ENCODE data around the gene RTCB. TPM values are rescaled to one million over a fixed set of nuclear protein-coding genes. Genes with fewer than 3 reads are reported as not detected.

RTCB gene
- polyA plus RNA-seq, 1 donor from 2014 or later: 112 TPM

- no peaks in the 10 kb centered on the region for H3F3A ChIP-seq (ENCODE audit: insufficient read depth, low read length, poor library complexity, severe bottlenecking)
- H3K4me2 ChIP-seq (ENCODE audit: low read length): no peak overlapping the region
- TF ChIP-seq SMC3 (conservative IDR thresholded peaks at IDR 0.05; ENCODE audit: poor library complexity): no peak
- TF ChIP-seq EP300 (conservative IDR thresholded peaks at IDR 0.05; ENCODE audit: poor library complexity, severe bottlenecking): peak; percentile 97
- TF ChIP-seq TAF1 (IDR thresholded peaks at IDR 0.05; ENCODE audit: low read depth): no peak
- TF ChIP-seq POLR2AphosphoS5 (IDR thresholded peaks at IDR 0.05): peak; percentile 73
- H3K9me2 ChIP-seq (ENCODE audit: insufficient read depth, low read length): no peaks in the 10 kb centered on the region
- H2AFZ ChIP-seq (ENCODE audit: low read depth, low read length): no peak overlapping the region
- peak overlapping the region; percentile 72 for H3K27ac ChIP-seq (ENCODE audit: low read length)
- H3K4me3 ChIP-seq (ENCODE audit: low read length): peak overlapping the region; percentile 31
- H3K9ac ChIP-seq (ENCODE audit: low read length): peak overlapping the region; percentile 34
- no peaks in the 10 kb centered on the region for H3K79me2 ChIP-seq (replicated peaks; ENCODE audit: insufficient read depth, low read length)
- no peaks in the 10 kb centered on the region for H3K9me3 ChIP-seq (ENCODE audit: low read length)
- no peaks in the 10 kb centered on the region for H3K27me3 ChIP-seq (ENCODE audit: insufficient read depth, low read depth, low read length)
- no peaks in the 10 kb centered on the region for H4K20me1 ChIP-seq (ENCODE audit: insufficient read depth)
- no peaks in the 10 kb centered on the region for H3K36me3 ChIP-seq (ENCODE audit: insufficient read depth, low read length)
These were observed 36.2 kb downstream of the RTCB start for GRCh38 chr22:32375678-32376450.

GRCh38 chr22:32364210-32364609 is 47.8 kb downstream of the RTCB start:
- Histone ChIP-seq H3K4me3 (ENCODE audit: low read length) (no peak overlapping the region), H3K79me2 (replicated peaks; ENCODE audit: insufficient read depth, low read length) (no peaks in the 10 kb centered on the region), H3K36me3 (ENCODE audit: insufficient read depth, low read length) (no peaks in the 10 kb centered on the region), H3K4me2 (ENCODE audit: low read length) (no peak overlapping the region), H3K9ac (ENCODE audit: low read length) (no peak overlapping the region), H3K27ac (ENCODE audit: low read length) (no peak overlapping the region), H3K27me3 (ENCODE audit: insufficient read depth, low read depth, low read length) (no peaks in the 10 kb centered on the region), H3K9me3 (ENCODE audit: low read length) (no peaks in the 10 kb centered on the region), H4K20me1 (ENCODE audit: insufficient read depth) (no peaks in the 10 kb centered on the region), H3F3A (ENCODE audit: insufficient read depth, low read length, poor library complexity, severe bottlenecking) (no peaks in the 10 kb centered on the region), H2AFZ (ENCODE audit: low read depth, low read length) (no peak overlapping the region), H3K9me2 (ENCODE audit: insufficient read depth, low read length) (no peaks in the 10 kb centered on the region)
- TF ChIP-seq REST (IDR thresholded peaks at IDR 0.05; ENCODE audit: borderline replicate concordance) (no peak), POLR2AphosphoS5 (IDR thresholded peaks at IDR 0.05) (no peak), TAF1 (IDR thresholded peaks at IDR 0.05; ENCODE audit: low read depth) (no peak), EZH2 (IDR thresholded peaks at IDR 0.05; ENCODE audit: borderline replicate concordance, insufficient read depth, low read length, poor library complexity, severe bottlenecking) (no peak), RAD21 (conservative IDR thresholded peaks at IDR 0.05) (no peak), CTCF (IDR thresholded peaks at IDR 0.05; ENCODE audit: poor library complexity, severe bottlenecking) (no peak), EP300 (conservative IDR thresholded peaks at IDR 0.05; ENCODE audit: poor library complexity, severe bottlenecking) (no peak), SMC3 (conservative IDR thresholded peaks at IDR 0.05; ENCODE audit: poor library complexity) (no peak), MXI1 (conservative IDR thresholded peaks at IDR 0.05; ENCODE audit: poor library complexity, severe bottlenecking) (no peak)
